ENCODE results near the gene SEC61A2. TPM values are rescaled to one million over a fixed set of nuclear protein-coding genes. Genes with fewer than 3 reads are reported as not detected.

The SEC61A2 gene
- polyA plus RNA-seq (2012; ENCODE audit: insufficient read length, low read depth) = 7.5 TPM

- TF ChIP-seq FOXP2 (optimal IDR thresholded peaks at IDR 0.05; ENCODE audit: borderline replicate concordance, extremely low read depth, extremely low read length, insufficient read depth) (peak; percentile 62), POLR2AphosphoS5 (IDR thresholded peaks at IDR 0.05; ENCODE audit: low read depth, low read length) (peak; percentile 65; the same call in 1 of the 2 replicates), SIN3A (IDR thresholded peaks at IDR 0.05; ENCODE audit: borderline replicate concordance, insufficient read depth, low read length) (no peak), TAF1 (IDR thresholded peaks at IDR 0.05; ENCODE audit: borderline replicate concordance, insufficient read depth, low read length) (no peak; the same call in 1 of the 2 replicates), REST (IDR thresholded peaks at IDR 0.05; ENCODE audit: insufficient read depth in 1 of 2, low read depth in 2 of 2, low read length in 2 of 2) (no peak)
Measured at GRCh38 chr10:12129222-12130111, at the start of gene SEC61A2. TSS of gene SEC61A2 (plus strand) at chr10:12129677. CDS start at chr10:12129788, 111 bp downstream.

- TF ChIP-seq TAF1 (IDR thresholded peaks at IDR 0.05; ENCODE audit: borderline replicate concordance, insufficient read depth, low read length) (no peak), REST (IDR thresholded peaks at IDR 0.05; ENCODE audit: insufficient read depth in 1 of 2, low read depth in 2 of 2, low read length in 2 of 2) (no peak), FOXP2 (optimal IDR thresholded peaks at IDR 0.05; ENCODE audit: borderline replicate concordance, extremely low read depth, extremely low read length, insufficient read depth) (no peak), POLR2AphosphoS5 (IDR thresholded peaks at IDR 0.05; ENCODE audit: low read depth, low read length) (no peak), SIN3A (IDR thresholded peaks at IDR 0.05; ENCODE audit: borderline replicate concordance, insufficient read depth, low read length) (no peak)
Measured at GRCh38 chr10:12081470-12081869, 48.0 kb upstream of the SEC61A2 start.

GRCh38 chr10:12081879-12082557 is 47.5 kb upstream of the SEC61A2 start:
- TF ChIP-seq TAF1 (IDR thresholded peaks at IDR 0.05; ENCODE audit: borderline replicate concordance, insufficient read depth, low read length) = no peak
- TF ChIP-seq FOXP2 (optimal IDR thresholded peaks at IDR 0.05; ENCODE audit: borderline replicate concordance, extremely low read depth, extremely low read length, insufficient read depth) = no peak
- TF ChIP-seq POLR2AphosphoS5 (IDR thresholded peaks at IDR 0.05; ENCODE audit: low read depth, low read length) = no peak
- no peak for TF ChIP-seq REST (IDR thresholded peaks at IDR 0.05; ENCODE audit: insufficient read depth in 1 of 2, low read depth in 2 of 2, low read length in 2 of 2)
- no peak for TF ChIP-seq SIN3A (IDR thresholded peaks at IDR 0.05; ENCODE audit: borderline replicate concordance, insufficient read depth, low read length)

GRCh38 chr10:12088919-12089318 is 40.6 kb upstream of the SEC61A2 start:
- TF ChIP-seq POLR2AphosphoS5 (IDR thresholded peaks at IDR 0.05; ENCODE audit: low read depth, low read length) = no peak
- no peak for TF ChIP-seq REST (IDR thresholded peaks at IDR 0.05; ENCODE audit: insufficient read depth in 1 of 2, low read depth in 2 of 2, low read length in 2 of 2)
- TF ChIP-seq FOXP2 (optimal IDR thresholded peaks at IDR 0.05; ENCODE audit: borderline replicate concordance, extremely low read depth, extremely low read length, insufficient read depth) = no peak
- TF ChIP-seq TAF1 (IDR thresholded peaks at IDR 0.05; ENCODE audit: borderline replicate concordance, insufficient read depth, low read length) = no peak
- TF ChIP-seq SIN3A (IDR thresholded peaks at IDR 0.05; ENCODE audit: borderline replicate concordance, insufficient read depth, low read length) = no peak
